MM.1S (cell line): ENCODE data around the gene NFATC2.

Source experiments
- DNase-seq: peaks from one replicate; pipeline ENCODE4 v3.0.0-alpha.2; 2015
- H2AFZ ChIP-seq: fragments of 300-600 bp; sonication (generic); 2 replicates; pipeline ENCODE4 v1.6.0; 2016; ENCODE audit warnings: antibody characterized with exemption, low read length
- H3F3A ChIP-seq: fragments of 300-600 bp; sonication (generic); 2 replicates; pipeline ENCODE4 v1.6.1; 2016; ENCODE audit warnings: mild to moderate bottlenecking, antibody characterized with exemption, low read length, moderate library complexity, mixed read lengths; ENCODE audit not compliant: insufficient read depth
- H3K27ac ChIP-seq: fragments of 300-600 bp; sonication (generic); 2 replicates; pipeline ENCODE4 v1.5.1; 2016; ENCODE audit warnings: mild to moderate bottlenecking, low read length
- H3K27me3 ChIP-seq: fragments of 300-600 bp; sonication (generic); replicated peaks from 2 replicates; pipeline ENCODE4 v1.6.0; 2016; ENCODE audit warnings: low read length; ENCODE audit not compliant: insufficient read depth
- H3K36me3 ChIP-seq: fragments of 300-600 bp; sonication (generic); replicated peaks from 2 replicates; pipeline ENCODE4 v1.6.1; 2016; ENCODE audit warnings: mild to moderate bottlenecking, low read length, mixed read lengths; ENCODE audit not compliant: insufficient read depth
- H3K4me1 ChIP-seq: fragments of 300-600 bp; sonication (generic); 2 replicates; pipeline ENCODE4 v1.6.1; 2016; ENCODE audit warnings: low read length, mixed read lengths
- H3K4me2 ChIP-seq: fragments of 300-600 bp; sonication (generic); 2 replicates; pipeline ENCODE4 v1.6.0; 2016; ENCODE audit warnings: low read depth, low read length
- H3K4me3 ChIP-seq: fragments of 300-600 bp; sonication (generic); 2 replicates; pipeline ENCODE4 v1.5.1; 2016; ENCODE audit warnings: low read length, mixed read lengths
- H3K79me2 ChIP-seq: fragments of 300-600 bp; sonication (generic); 2 replicates; pipeline ENCODE4 v1.6.1; 2016; ENCODE audit warnings: mixed run types, low read length, mixed read lengths
- H3K9ac ChIP-seq: fragments of 300-600 bp; sonication (generic); 2 replicates; pipeline ENCODE4 v1.6.1; 2016; ENCODE audit warnings: low read length, mixed read lengths
- H3K9me2 ChIP-seq: fragments of 300-600 bp; sonication (generic); replicated peaks from 2 replicates; pipeline ENCODE4 v1.6.1; 2016; ENCODE audit warnings: mild to moderate bottlenecking, low read length, mixed read lengths; ENCODE audit not compliant: insufficient read depth
- H3K9me3 ChIP-seq: fragments of 300-600 bp; sonication (generic); replicated peaks from 2 replicates; pipeline ENCODE4 v1.6.1; 2016; ENCODE audit warnings: mild to moderate bottlenecking, low read length, mixed read lengths; ENCODE audit not compliant: insufficient read depth
- H4K20me1 ChIP-seq: fragments of 300-600 bp; sonication (generic); 2 replicates; pipeline ENCODE4 v1.6.1; 2016; ENCODE audit warnings: mild to moderate bottlenecking, low read length, moderate library complexity, mixed read lengths; ENCODE audit not compliant: insufficient read depth
- EZH2 ChIP-seq: fragments of 300-600 bp; sonication (generic); optimal IDR thresholded peaks from 2 replicates; pipeline ENCODE3; 2017; ENCODE audit warnings: low read depth, mild to moderate bottlenecking, antibody characterized with exemption, low read length, mixed read lengths
- EZH2phosphoT487 ChIP-seq: fragments of 300-600 bp; sonication (generic); IDR thresholded peaks from 2 replicates; pipeline ENCODE4 v1.6.1; 2018; ENCODE audit warnings: antibody characterized with exemption, low read length
- TF ChIP-seq, protein P1 (sequence below): fragments of 300-600 bp; sonication (generic); IDR thresholded peaks from 2 replicates; pipeline ENCODE4 v1.5.1; 2016; ENCODE audit warnings: antibody characterized with exemption, low read length, mixed read lengths

Gene NFATC2

DNA sequence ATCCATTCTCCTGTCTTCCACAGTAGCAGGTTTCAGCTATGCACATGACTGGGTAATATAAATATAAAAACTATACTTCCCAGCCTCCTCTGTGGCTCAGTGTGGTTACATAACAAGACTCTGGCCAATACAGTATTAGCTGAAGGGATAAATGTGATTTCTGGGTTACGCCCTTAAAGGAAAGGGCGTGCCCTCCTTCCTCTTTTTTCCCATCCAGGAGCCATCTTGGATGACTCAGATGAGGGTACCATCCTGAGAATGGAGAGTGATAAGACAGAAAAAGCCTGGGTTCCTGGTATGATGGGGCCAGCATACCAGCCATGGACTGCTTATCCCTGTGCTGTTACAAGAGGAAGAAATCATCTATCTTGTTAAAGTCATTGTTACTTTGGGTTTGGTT is 123.3 kb downstream of the NFATC2 start:
- H2AFZ ChIP-seq = no peak overlapping the region
- no peak overlapping the region for H3K4me2 ChIP-seq
- peaks cover 19% of the 10 kb centered on the region for H3K4me1 ChIP-seq
- H3K9me3 ChIP-seq = no peaks in the 10 kb centered on the region; the same call in 1 of the 2 replicates
- TF ChIP-seq EZH2phosphoT487 (no peak), EZH2 (no peak)
- TF ChIP-seq, protein P1, sequence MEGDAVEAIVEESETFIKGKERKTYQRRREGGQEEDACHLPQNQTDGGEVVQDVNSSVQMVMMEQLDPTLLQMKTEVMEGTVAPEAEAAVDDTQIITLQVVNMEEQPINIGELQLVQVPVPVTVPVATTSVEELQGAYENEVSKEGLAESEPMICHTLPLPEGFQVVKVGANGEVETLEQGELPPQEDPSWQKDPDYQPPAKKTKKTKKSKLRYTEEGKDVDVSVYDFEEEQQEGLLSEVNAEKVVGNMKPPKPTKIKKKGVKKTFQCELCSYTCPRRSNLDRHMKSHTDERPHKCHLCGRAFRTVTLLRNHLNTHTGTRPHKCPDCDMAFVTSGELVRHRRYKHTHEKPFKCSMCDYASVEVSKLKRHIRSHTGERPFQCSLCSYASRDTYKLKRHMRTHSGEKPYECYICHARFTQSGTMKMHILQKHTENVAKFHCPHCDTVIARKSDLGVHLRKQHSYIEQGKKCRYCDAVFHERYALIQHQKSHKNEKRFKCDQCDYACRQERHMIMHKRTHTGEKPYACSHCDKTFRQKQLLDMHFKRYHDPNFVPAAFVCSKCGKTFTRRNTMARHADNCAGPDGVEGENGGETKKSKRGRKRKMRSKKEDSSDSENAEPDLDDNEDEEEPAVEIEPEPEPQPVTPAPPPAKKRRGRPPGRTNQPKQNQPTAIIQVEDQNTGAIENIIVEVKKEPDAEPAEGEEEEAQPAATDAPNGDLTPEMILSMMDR = no peak
- H3K9ac ChIP-seq = no peak overlapping the region
- no peaks in the 10 kb centered on the region for H4K20me1 ChIP-seq
- no peaks in the 10 kb centered on the region for H3K9me2 ChIP-seq
- no peak overlapping the region for H3K4me3 ChIP-seq
- H3F3A ChIP-seq = peaks cover 15% of the 10 kb centered on the region
- no peaks in the 10 kb centered on the region for H3K79me2 ChIP-seq
- DNase-seq = no peak
- H3K27me3 ChIP-seq = no peaks in the 10 kb centered on the region
- H3K27ac ChIP-seq = no peak overlapping the region
- no peaks in the 10 kb centered on the region for H3K36me3 ChIP-seq

DNA sequence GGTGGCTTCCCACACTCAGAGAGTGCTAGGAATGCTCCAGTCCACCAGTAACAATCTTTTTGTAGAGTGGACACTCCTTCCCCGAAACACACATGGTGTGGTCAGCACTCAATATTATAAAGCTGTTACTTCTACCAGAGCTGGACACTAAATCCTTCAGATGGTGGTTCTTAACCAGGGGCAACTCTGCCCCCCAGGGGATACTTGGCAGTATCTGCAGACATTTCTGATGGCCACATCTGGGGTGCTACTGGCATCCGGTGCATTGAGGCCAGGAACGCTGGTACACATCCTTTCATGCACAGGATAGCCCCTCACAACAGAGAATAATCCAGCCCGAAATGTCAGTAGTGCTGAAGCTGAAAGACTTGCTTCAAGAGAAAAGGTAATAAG is 124.4 kb downstream of the NFATC2 start:
- Histone ChIP-seq H3K9me2 (no peaks in the 10 kb centered on the region), H2AFZ (no peak overlapping the region), H3K27ac (no peak overlapping the region), H3K4me2 (no peak overlapping the region), H3K79me2 (peaks cover 4% of the 10 kb centered on the region; the same call in 1 of the 2 replicates), H3K36me3 (no peaks in the 10 kb centered on the region), H3K4me1 (peaks cover 24% of the 10 kb centered on the region), H3K9ac (no peak overlapping the region), H3K27me3 (no peaks in the 10 kb centered on the region), H3K4me3 (no peak overlapping the region), H3F3A (peaks cover 24% of the 10 kb centered on the region), H3K9me3 (no peaks in the 10 kb centered on the region; the same call in 1 of the 2 replicates), H4K20me1 (no peaks in the 10 kb centered on the region)
- TF ChIP-seq EZH2phosphoT487 (no peak), EZH2 (no peak)
- TF ChIP-seq, protein P1 = no peak
- no peak for DNase-seq

DNA sequence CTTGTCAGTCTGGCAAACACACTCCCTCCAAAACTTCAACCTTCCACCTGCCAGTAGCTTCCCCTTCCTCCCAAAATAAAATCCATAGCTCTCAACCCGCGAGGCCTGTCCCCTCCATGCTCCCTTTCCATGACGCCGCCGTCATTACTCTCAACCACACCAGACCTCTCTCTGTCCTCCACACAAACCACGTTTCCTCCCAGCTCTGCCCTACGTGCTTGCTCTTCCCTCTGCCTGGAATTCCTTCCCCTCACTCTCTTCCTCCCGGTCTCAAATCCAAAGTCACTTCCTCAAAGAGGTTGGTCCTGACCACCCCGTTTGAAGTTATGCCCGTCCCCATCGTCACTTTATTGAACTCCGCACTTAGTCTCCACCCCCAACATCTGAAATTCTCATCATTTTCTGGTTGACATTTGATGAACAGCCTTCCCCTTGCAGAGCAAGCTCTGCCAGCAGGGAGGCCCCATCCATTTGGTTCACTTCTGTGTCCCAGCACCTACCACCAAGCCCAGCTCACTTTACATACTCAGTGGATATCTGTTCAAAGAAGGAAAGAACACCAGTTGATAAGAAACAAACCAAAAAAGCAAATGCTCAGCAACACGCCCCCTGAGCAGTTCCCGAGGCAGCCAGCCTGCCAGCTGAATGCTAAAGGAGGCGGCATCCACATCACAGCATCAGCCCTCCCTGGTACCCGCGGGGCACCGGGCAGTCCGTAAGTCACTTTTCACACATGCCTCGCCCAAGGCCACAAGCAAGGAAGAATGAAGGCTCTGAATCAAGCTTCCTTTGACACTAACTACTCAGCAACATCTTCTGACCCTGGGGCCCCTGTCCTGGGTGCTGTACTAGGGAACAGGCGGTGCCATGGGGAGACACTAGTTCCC is 125.0 kb downstream of the NFATC2 start:
- Histone ChIP-seq H3K4me3 (no peak overlapping the region), H4K20me1 (no peaks in the 10 kb centered on the region), H3K4me2 (no peak overlapping the region), H3F3A (peaks cover 24% of the 10 kb centered on the region), H3K4me1 (peaks cover 26% of the 10 kb centered on the region), H2AFZ (no peak overlapping the region), H3K27me3 (no peaks in the 10 kb centered on the region), H3K36me3 (no peaks in the 10 kb centered on the region), H3K9me3 (no peaks in the 10 kb centered on the region; the same call in 1 of the 2 replicates), H3K79me2 (peaks cover 7% of the 10 kb centered on the region; the same call in 1 of the 2 replicates), H3K9me2 (no peaks in the 10 kb centered on the region), H3K27ac (no peak overlapping the region), H3K9ac (no peak overlapping the region)
- TF ChIP-seq EZH2 (no peak), EZH2phosphoT487 (no peak)
- TF ChIP-seq, protein P1 = no peak
- DNase-seq = no peak
